Measurements from ENCODE around the gene KDM5B.

DNA sequence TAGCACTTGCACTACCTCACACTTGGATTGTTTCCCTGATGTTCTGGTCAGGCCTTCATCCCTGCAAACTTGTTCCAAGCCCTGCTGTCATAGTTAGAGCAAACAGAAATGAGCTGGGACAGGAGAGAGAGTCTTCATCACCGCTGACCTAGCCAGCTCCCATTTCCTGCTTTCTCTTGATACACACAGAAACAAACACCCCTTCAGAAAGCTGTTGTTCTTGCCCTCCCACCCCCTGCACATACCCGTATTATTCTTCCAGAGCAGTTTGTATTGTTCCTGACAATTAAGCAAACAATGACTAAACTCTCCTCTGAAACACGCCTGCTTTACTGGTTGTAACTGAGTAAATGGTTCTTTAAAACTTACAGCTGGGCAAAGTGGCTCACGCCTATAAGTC is 95.1 kb downstream of the KDM5B start:
- TF ChIP-seq, protein P1, sequence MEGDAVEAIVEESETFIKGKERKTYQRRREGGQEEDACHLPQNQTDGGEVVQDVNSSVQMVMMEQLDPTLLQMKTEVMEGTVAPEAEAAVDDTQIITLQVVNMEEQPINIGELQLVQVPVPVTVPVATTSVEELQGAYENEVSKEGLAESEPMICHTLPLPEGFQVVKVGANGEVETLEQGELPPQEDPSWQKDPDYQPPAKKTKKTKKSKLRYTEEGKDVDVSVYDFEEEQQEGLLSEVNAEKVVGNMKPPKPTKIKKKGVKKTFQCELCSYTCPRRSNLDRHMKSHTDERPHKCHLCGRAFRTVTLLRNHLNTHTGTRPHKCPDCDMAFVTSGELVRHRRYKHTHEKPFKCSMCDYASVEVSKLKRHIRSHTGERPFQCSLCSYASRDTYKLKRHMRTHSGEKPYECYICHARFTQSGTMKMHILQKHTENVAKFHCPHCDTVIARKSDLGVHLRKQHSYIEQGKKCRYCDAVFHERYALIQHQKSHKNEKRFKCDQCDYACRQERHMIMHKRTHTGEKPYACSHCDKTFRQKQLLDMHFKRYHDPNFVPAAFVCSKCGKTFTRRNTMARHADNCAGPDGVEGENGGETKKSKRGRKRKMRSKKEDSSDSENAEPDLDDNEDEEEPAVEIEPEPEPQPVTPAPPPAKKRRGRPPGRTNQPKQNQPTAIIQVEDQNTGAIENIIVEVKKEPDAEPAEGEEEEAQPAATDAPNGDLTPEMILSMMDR (IDR thresholded peaks at IDR 0.05) = no peak
- TF ChIP-seq ZFX (IDR thresholded peaks at IDR 0.05; ENCODE audit: borderline replicate concordance) = no peak
